Neuronal stem cell (in vitro differentiated cells): ENCODE data around the gene TOM1L2.

Experiments used
- DNase-seq: peaks from one replicate; pipeline ENCODE4 v3.0.0-alpha.2; 2013; ENCODE audit warnings: low spot score
- H2AFZ ChIP-seq: one replicate; pipeline ENCODE4 v1.6.1; 2013; ENCODE audit warnings: mild to moderate bottlenecking, low read length, inconsistent platforms
- H2AK5ac ChIP-seq: 2 replicates; pipeline ENCODE4 v1.6.1; 2013; ENCODE audit warnings: low read depth, mild to moderate bottlenecking, inconsistent platforms, low read length, moderate library complexity, mixed read lengths
- H2BK120ac ChIP-seq: 2 replicates; pipeline ENCODE4 v1.6.1; 2013; ENCODE audit warnings: low read depth, mild to moderate bottlenecking, inconsistent platforms, low read length, moderate library complexity, mixed read lengths
- H2BK12ac ChIP-seq: one replicate; pipeline ENCODE4 v1.6.1; 2013; ENCODE audit warnings: low read length, inconsistent platforms
- H2BK15ac ChIP-seq: 2 replicates; pipeline ENCODE4 v1.6.1; 2013; ENCODE audit warnings: mild to moderate bottlenecking, low read length, inconsistent platforms, mixed read lengths
- H2BK5ac ChIP-seq: one replicate; pipeline ENCODE4 v1.6.1; 2013; ENCODE audit warnings: inconsistent platforms, mild to moderate bottlenecking, low read length, moderate library complexity
- H3K14ac ChIP-seq: one replicate; pipeline ENCODE4 v1.6.1; 2013; ENCODE audit warnings: low read length, inconsistent platforms
- H3K18ac ChIP-seq: 2 replicates; pipeline ENCODE4 v1.6.1; 2013; ENCODE audit warnings: low read length, inconsistent platforms
- H3K23ac ChIP-seq: 2 replicates; pipeline ENCODE4 v1.6.1; 2013; ENCODE audit warnings: low read depth, mild to moderate bottlenecking, mixed read lengths, low read length, inconsistent platforms; ENCODE audit not compliant: poor library complexity
- H3K27ac ChIP-seq: replicated peaks from 3 replicates; pipeline ENCODE4 v1.5.1; 2013; ENCODE audit warnings: low read length, inconsistent platforms
- H3K27me3 ChIP-seq, 3 experiments: 2 replicates each; pipeline ENCODE4 v1.6.1; 2013; ENCODE audit warnings: low read length in 3 of 3, mild to moderate bottlenecking in 2 of 3, inconsistent platforms in 1 of 3, low read depth in 1 of 3, mixed read lengths in 1 of 3, moderate library complexity in 1 of 3; ENCODE audit not compliant: control insufficient read depth in 3 of 3, insufficient read depth in 3 of 3
- H3K36me3 ChIP-seq, 2 donors: replicated peaks in 1 of 2; 2 replicates each; pipeline ENCODE4 v1.6.1; 2013; ENCODE audit warnings: low read length in 2 of 2; ENCODE audit not compliant: control insufficient read depth in 2 of 2, insufficient read depth in 2 of 2
- H3K4ac ChIP-seq: 2 replicates; pipeline ENCODE4 v1.6.1; 2013; ENCODE audit warnings: inconsistent platforms, mild to moderate bottlenecking, low read length, moderate library complexity
- H3K4me1 ChIP-seq, 2 donors: 1 replicate in 1 of 2; 2 replicates in 1 of 2; pipeline ENCODE4 v1.6.1; 2013; ENCODE audit warnings: low read length in 2 of 2, low read depth in 1 of 2; ENCODE audit not compliant: control insufficient read depth in 2 of 2, insufficient read depth in 1 of 2
- H3K4me2 ChIP-seq: one replicate; pipeline ENCODE4 v1.6.1; 2013; ENCODE audit warnings: mild to moderate bottlenecking, low read length, inconsistent platforms; ENCODE audit not compliant: insufficient read depth, poor library complexity, severe bottlenecking
- H3K4me3 ChIP-seq, 2 donors: 2 replicates each; pipeline ENCODE4 v1.5.1; 2013; ENCODE audit warnings: low read length in 2 of 2, mild to moderate bottlenecking in 2 of 2, inconsistent platforms in 1 of 2, moderate library complexity in 1 of 2
- H3K79me1 ChIP-seq: one replicate; pipeline ENCODE4 v1.6.1; 2013; ENCODE audit warnings: low read depth, mild to moderate bottlenecking, inconsistent platforms, low read length, moderate library complexity
- H3K9ac ChIP-seq: one replicate; pipeline ENCODE4 v1.6.1; 2013; ENCODE audit warnings: mild to moderate bottlenecking, low read depth, low read length, inconsistent platforms; ENCODE audit not compliant: poor library complexity
- H3K9me3 ChIP-seq, 2 donors: replicated peaks in 1 of 2; 2 replicates each; pipeline versions ENCODE3 to v1.6.1; 2013; ENCODE audit warnings: low read length in 2 of 2, mild to moderate bottlenecking in 2 of 2, inconsistent platforms in 1 of 2, low read depth in 1 of 2, mixed read lengths in 1 of 2, moderate library complexity in 1 of 2; ENCODE audit not compliant: control insufficient read depth in 2 of 2, insufficient read depth in 1 of 2
- H4K8ac ChIP-seq: one replicate; pipeline ENCODE4 v1.6.1; 2013; ENCODE audit warnings: low read depth, mild to moderate bottlenecking, inconsistent platforms, low read length, moderate library complexity
- H4K91ac ChIP-seq: one replicate; pipeline ENCODE4 v1.6.1; 2013; ENCODE audit warnings: low read length, low read depth, mild to moderate bottlenecking, inconsistent platforms; ENCODE audit not compliant: poor library complexity
- WGBS, 2 donors: extraction: QIAGEN DNeasy Blood & Tissue Kit; methylation state at CpG; one replicate each; pipeline ENCODE4 v1.1.7; 2013; ENCODE audit warnings: missing lambda C conversion rate in 2 of 2, mixed read lengths in 1 of 2; ENCODE audit not compliant: insufficient read length in 2 of 2, insufficient replicate concordance in 1 of 2; ENCODE audit errors: extremely low coverage in 2 of 2; 5-methylcytosine and 5-hydroxymethylcytosine counted together

TOM1L2 gene

GRCh38 chr17:17960500-17961030 lies 11.6 kb downstream of the TOM1L2 start:
- H2BK15ac ChIP-seq, result no peak overlapping the region
- H3K4me1 ChIP-seq, result peaks cover 0 to 1% of the 10 kb centered on the region in 2 donors
- H2BK12ac ChIP-seq, result no peak overlapping the region
- peaks cover 0 to 4% of the 10 kb centered on the region in 2 donors for H3K9me3 ChIP-seq
- no peak overlapping the region for H3K23ac ChIP-seq
- peaks cover 0 to 2% of the 10 kb centered on the region in 2 donors for H3K36me3 ChIP-seq
- H3K14ac ChIP-seq, result no peak overlapping the region
- H3K4ac ChIP-seq, result no peak overlapping the region
- no peak overlapping the region for H3K18ac ChIP-seq
- no peak overlapping the region for H3K4me3 ChIP-seq
- no peak overlapping the region for H3K9ac ChIP-seq
- H3K27ac ChIP-seq, result no peak overlapping the region
- H3K27me3 ChIP-seq, result no peaks in the 10 kb centered on the region
- DNase-seq, result no peak
- H2AFZ ChIP-seq, result no peak overlapping the region
- H2BK5ac ChIP-seq, result no peak overlapping the region
- H3K79me1 ChIP-seq, result no peaks in the 10 kb centered on the region
- WGBS, 2 donors, result no CpG with 5 or more reads among the region's 5 CpGs
- no peak overlapping the region for H2BK120ac ChIP-seq
- no peak overlapping the region for H4K91ac ChIP-seq
- no peak overlapping the region for H3K4me2 ChIP-seq
- H2AK5ac ChIP-seq, result no peak overlapping the region
- H4K8ac ChIP-seq, result no peak overlapping the region

GRCh38 chr17:17959520-17960361 lies 12.5 kb downstream of the TOM1L2 start:
- Histone ChIP-seq H2BK120ac (no peak overlapping the region), H2BK12ac (no peak overlapping the region), H4K8ac (no peak overlapping the region), H3K79me1 (no peaks in the 10 kb centered on the region), H4K91ac (no peak overlapping the region), H3K9ac (no peak overlapping the region), H3K36me3 (peaks cover 0 to 2% of the 10 kb centered on the region in 2 donors), H2BK5ac (no peak overlapping the region), H2BK15ac (no peak overlapping the region), H3K4me2 (no peak overlapping the region), H3K4me3 (no peak overlapping the region), H2AFZ (no peak overlapping the region), H3K23ac (no peak overlapping the region), H3K4me1 (no peaks in the 10 kb centered on the region), H2AK5ac (no peak overlapping the region), H3K27me3 (no peaks in the 10 kb centered on the region), H3K9me3 (peaks cover 0 to 5% of the 10 kb centered on the region in 2 donors), H3K4ac (no peak overlapping the region), H3K27ac (no peak overlapping the region), H3K18ac (no peak overlapping the region), H3K14ac (no peak overlapping the region)
- no peak for DNase-seq
- WGBS, 2 donors, result no CpG with 5 or more reads among the region's 7 CpGs

GRCh38 chr17:17958982-17959381 lies 13.2 kb downstream of the TOM1L2 start:
- Histone ChIP-seq H2BK5ac (no peak overlapping the region), H2AK5ac (no peak overlapping the region), H3K18ac (no peak overlapping the region), H4K8ac (no peak overlapping the region), H3K4me2 (no peak overlapping the region), H3K36me3 (peaks cover 0 to 2% of the 10 kb centered on the region in 2 donors), H3K9ac (no peak overlapping the region), H2AFZ (no peak overlapping the region), H4K91ac (no peak overlapping the region), H3K27me3 (no peaks in the 10 kb centered on the region), H3K14ac (no peak overlapping the region), H3K9me3 (peaks cover 0 to 5% of the 10 kb centered on the region in 2 donors), H3K4ac (no peak overlapping the region), H3K27ac (no peak overlapping the region), H2BK15ac (no peak overlapping the region), H3K23ac (no peak overlapping the region), H3K4me3 (no peak overlapping the region), H2BK120ac (no peak overlapping the region), H2BK12ac (no peak overlapping the region), H3K79me1 (no peaks in the 10 kb centered on the region), H3K4me1 (no peaks in the 10 kb centered on the region)
- no peak for DNase-seq
- WGBS, 2 donors, result no CpG with 5 or more reads among the region's 5 CpGs

- Histone ChIP-seq H3K27me3 (no peaks in the 10 kb centered on the region), H3K9me3 (peaks cover 0 to 5% of the 10 kb centered on the region in 2 donors), H3K27ac (no peak overlapping the region)
Measured at GRCh38 chr17:17957584-17957916, 14.7 kb downstream of the TOM1L2 start.

More at GRCh38 chr17:17957584-17957916, 14.7 kb downstream of the TOM1L2 start:
- Histone ChIP-seq H3K18ac (no peak overlapping the region), H3K4me3 (no peak overlapping the region), H2BK12ac (no peak overlapping the region), H3K9ac (no peak overlapping the region), H3K4ac (no peak overlapping the region), H2AK5ac (no peak overlapping the region), H3K23ac (no peak overlapping the region), H3K14ac (no peak overlapping the region), H4K91ac (no peak overlapping the region), H2BK15ac (no peak overlapping the region), H3K79me1 (no peaks in the 10 kb centered on the region), H2BK5ac (no peak overlapping the region), H2BK120ac (no peak overlapping the region), H4K8ac (no peak overlapping the region), H2AFZ (no peak overlapping the region), H3K4me1 (no peaks in the 10 kb centered on the region), H3K4me2 (no peak overlapping the region), H3K36me3 (peaks cover 0 to 2% of the 10 kb centered on the region in 2 donors)
- WGBS, 2 donors, result no CpG with 5 or more reads among the region's 7 CpGs
- DNase-seq, result no peak
